IMR-90 (cell line): Measurements from ENCODE around the gene SEC24A. TPM values are rescaled to one million over a fixed set of nuclear protein-coding genes. Genes with fewer than 3 reads are reported as not detected.

Experiments
- ATAC-seq: fragments of 200-7000 bp; cut with Tn5 transposase; 2 replicates; pipeline ENCODE4 v1.9.1; 2020; ENCODE audit warnings: low read depth, mild to moderate bottlenecking, moderate library complexity
- BruUV-seq: library from RNA; stranded (reverse); fragments of 400-500 nt; replicated peaks from 2 replicates; lab custom pipeline; 2021; lab: Mats Ljungman, UMichigan
- CTCF ChIA-PET: fragments of 300-600 bp; formaldehyde crosslinking; extraction: SDS; loops from one replicate; lab custom pipeline; 2021; ENCODE audit warnings: antibody characterized with exemption; lab: Yijun Ruan, JAX
- POLR2A ChIA-PET: fragments of 300-600 bp; sonication (Branson Sonifier 250); formaldehyde crosslinking; loops from one replicate; lab custom pipeline; 2022; ENCODE audit warnings: antibody characterized with exemption; ENCODE audit not compliant: unreplicated experiment; lab: Charles Lee
- DNase-seq: peaks from one replicate; pipeline ENCODE4 v3.0.0; 2013
- H2AFZ ChIP-seq: replicated peaks from 2 replicates; pipeline ENCODE3; 2013; ENCODE audit warnings: low read length, mild to moderate bottlenecking; ENCODE audit not compliant: poor library complexity
- H2AK5ac ChIP-seq: 2 replicates; pipeline ENCODE4 v1.6.1; 2013; ENCODE audit warnings: low read depth, low read length, inconsistent platforms
- H2AK9ac ChIP-seq: replicated peaks from 2 replicates; pipeline ENCODE3; 2013; ENCODE audit warnings: mild to moderate bottlenecking, low read depth, low read length, moderate library complexity; ENCODE audit not compliant: poor library complexity
- H2BK120ac ChIP-seq: 2 replicates; pipeline ENCODE4 v1.6.1; 2013; ENCODE audit warnings: low read depth, low read length, inconsistent platforms
- H2BK15ac ChIP-seq: 3 replicates; pipeline ENCODE4 v1.6.1; 2013; ENCODE audit warnings: low read depth, low read length, inconsistent platforms
- H2BK20ac ChIP-seq: 2 replicates; pipeline ENCODE4 v1.6.1; 2013; ENCODE audit warnings: low read depth, mild to moderate bottlenecking, inconsistent platforms, low read length, moderate library complexity
- H2BK5ac ChIP-seq: 2 replicates; pipeline ENCODE4 v1.6.1; 2013; ENCODE audit warnings: mild to moderate bottlenecking, low read depth, low read length, inconsistent platforms; ENCODE audit not compliant: poor library complexity, severe bottlenecking
- H3K14ac ChIP-seq: replicated peaks from 2 replicates; pipeline ENCODE4 v1.6.1; 2013; ENCODE audit warnings: low read depth, low read length, inconsistent platforms
- H3K18ac ChIP-seq: 2 replicates; pipeline ENCODE4 v1.6.1; 2013; ENCODE audit warnings: low read depth, low read length, control low read depth
- H3K23ac ChIP-seq: 2 replicates; pipeline ENCODE4 v1.6.1; 2013; ENCODE audit warnings: low read depth, low read length, inconsistent platforms
- H3K27ac ChIP-seq: 2 replicates; pipeline ENCODE4 v1.5.1; 2013; ENCODE audit warnings: mild to moderate bottlenecking, control low read depth, low read length; ENCODE audit not compliant: insufficient read depth
- H3K27me3 ChIP-seq: 2 replicates; pipeline ENCODE4 v1.6.1; 2013; ENCODE audit warnings: low read length; ENCODE audit not compliant: control insufficient read depth, insufficient read depth
- H3K36me3 ChIP-seq: 2 replicates; pipeline ENCODE4 v1.6.1; 2013; ENCODE audit warnings: low read length, mixed read lengths; ENCODE audit not compliant: control insufficient read depth, insufficient read depth
- H3K4ac ChIP-seq: 2 replicates; pipeline ENCODE4 v1.6.1; 2013; ENCODE audit warnings: low read depth, low read length, inconsistent platforms
- H3K4me1 ChIP-seq: 2 replicates; pipeline ENCODE4 v1.6.1; 2013; ENCODE audit warnings: low read length, mixed read lengths; ENCODE audit not compliant: control insufficient read depth, insufficient read depth
- H3K4me2 ChIP-seq: 2 replicates; pipeline ENCODE4 v1.6.1; 2013; ENCODE audit warnings: low read depth, mild to moderate bottlenecking, control low read depth, low read length, moderate library complexity
- H3K4me3 ChIP-seq: 2 replicates; pipeline ENCODE4 v1.5.1; 2013; ENCODE audit warnings: low read depth, mild to moderate bottlenecking, control low read depth, low read length, moderate library complexity; ENCODE audit not compliant: insufficient read depth
- H3K56ac ChIP-seq: 2 replicates; pipeline ENCODE4 v1.6.1; 2013; ENCODE audit warnings: low read length, inconsistent platforms; ENCODE audit not compliant: insufficient read depth; ENCODE audit errors: extremely low read depth
- H3K79me1 ChIP-seq, 2 experiments: 2 replicates each; pipeline ENCODE4 v1.6.1; 2013; ENCODE audit warnings: low read length in 2 of 2, inconsistent platforms in 1 of 2, low read depth in 1 of 2
- H3K9ac ChIP-seq: 2 replicates; pipeline ENCODE4 v1.6.1; 2013; ENCODE audit warnings: low read depth, low read length, control low read depth
- H3K9me1 ChIP-seq: 2 replicates; pipeline ENCODE4 v1.6.1; 2013; ENCODE audit warnings: low read length, inconsistent platforms; ENCODE audit not compliant: insufficient read depth
- H3K9me3 ChIP-seq: 2 replicates; pipeline ENCODE4 v1.6.1; 2013; ENCODE audit warnings: low read length; ENCODE audit not compliant: control insufficient read depth, insufficient read depth
- H4K20me1 ChIP-seq: 2 replicates; pipeline ENCODE4 v1.6.1; 2013; ENCODE audit warnings: low read length, inconsistent platforms; ENCODE audit not compliant: insufficient read depth
- H4K5ac ChIP-seq: 2 replicates; pipeline ENCODE4 v1.6.1; 2013; ENCODE audit warnings: mild to moderate bottlenecking, low read depth, low read length, control low read depth
- H4K8ac ChIP-seq, 2 experiments: 2 replicates each; pipeline ENCODE4 v1.6.1; 2013; ENCODE audit warnings: low read depth in 2 of 2, low read length in 2 of 2, control low read depth in 1 of 2, inconsistent platforms in 1 of 2
- H4K91ac ChIP-seq: 2 replicates; pipeline ENCODE4 v1.6.1; 2013; ENCODE audit warnings: low read depth, low read length, inconsistent platforms; ENCODE audit not compliant: insufficient read depth
- CEBPB ChIP-seq: IDR thresholded peaks from 2 replicates; pipeline ENCODE4 v1.6.1; 2012; ENCODE audit warnings: low read depth, low read length, improper control_type of control experiment
- CTCF ChIP-seq: conservative IDR thresholded peaks from 2 replicates; pipeline ENCODE4 v1.5.1; 2012; ENCODE audit warnings: mild to moderate bottlenecking, low read depth, low read length, improper control_type of control experiment
- ELK1 ChIP-seq: fragments of 150-350 bp; IDR thresholded peaks from 2 replicates; pipeline ENCODE4 v1.6.1; 2016; ENCODE audit warnings: low read depth, mild to moderate bottlenecking, low read length, moderate library complexity, borderline replicate concordance
- MAFK ChIP-seq: IDR thresholded peaks from 2 replicates; pipeline ENCODE4 v1.6.1; 2012; ENCODE audit warnings: low read depth, low read length, improper control_type of control experiment
- MAZ ChIP-seq: IDR thresholded peaks from 2 replicates; pipeline ENCODE4 v1.6.1; 2012; ENCODE audit warnings: low read depth, mild to moderate bottlenecking, low read length, improper control_type of control experiment, moderate library complexity, borderline replicate concordance
- NFE2L2 ChIP-seq: fragments of 150-350 bp; IDR thresholded peaks from 2 replicates; pipeline ENCODE4 v1.6.1; 2016; ENCODE audit warnings: low read depth, mild to moderate bottlenecking, low read length
- RCOR1 ChIP-seq: IDR thresholded peaks from 2 replicates; pipeline ENCODE4 v1.6.1; 2012; ENCODE audit warnings: mild to moderate bottlenecking, low read length, improper control_type of control experiment; ENCODE audit not compliant: insufficient replicate concordance
- RFX5 ChIP-seq: IDR thresholded peaks from 2 replicates; pipeline ENCODE4 v1.8.0; 2012; ENCODE audit warnings: low read depth, mild to moderate bottlenecking, low read length, moderate library complexity
- SMC3 ChIP-seq: fragments of 150-350 bp; IDR thresholded peaks from 2 replicates; pipeline ENCODE4 v1.6.1; 2016; ENCODE audit warnings: low read depth, mild to moderate bottlenecking, antibody characterized with exemption, low read length, moderate library complexity
- whole genome bisulfite sequencing, 2 experiments: methylation state at CpG; one replicate each; pipeline versions ENCODE4 v1.1.5 to v1.1.7; 2013; ENCODE audit warnings: missing lambda C conversion rate in 2 of 2; ENCODE audit not compliant: insufficient read length in 1 of 2; ENCODE audit errors: extremely low coverage in 2 of 2; 5-methylcytosine and 5-hydroxymethylcytosine counted together
- dilution Hi-C: fragments of 300-500 bp; cut with HindIII; formaldehyde crosslinking; loops from one replicate; pipeline ENCODE4 v1.14.3; 2018; ENCODE audit warnings: low sequenced_read_pairs; ENCODE audit not compliant: unreplicated experiment
- in situ Hi-C: fragments of 300-500 bp; cut with MboI; formaldehyde crosslinking; loops from 3 replicates; pipeline ENCODE4 v1.14.3; 2019; ENCODE audit warnings: low sequenced_read_pairs, inconsistent platforms, mixed read lengths
- intact Hi-C: fragments of 100-400 bp; cut with micrococcal nuclease; formaldehyde crosslinking; loops from 2 replicates; pipeline ENCODE4 v1.10.0; 2022
- polyA plus RNA-seq, 3 experiments: library from polyadenylated mRNA; depleted of rRNA; stranded (reverse); fragments of >200 nt; gene quantifications; 2 replicates each; pipeline ENCODE4 v1.2.3, GENCODE V29; 2012; ENCODE audit warnings: low replicate concordance in 1 of 3
- total RNA-seq: library from RNA; depleted of rRNA; stranded (reverse); fragments of >200 nt; gene quantifications from 2 replicates; pipeline ENCODE4 v1.2.3, GENCODE V29; 2012
- TF ChIP-seq, protein P1 (sequence below): fragments of 150-350 bp; IDR thresholded peaks from 2 replicates; pipeline ENCODE4 v1.6.1; 2017; ENCODE audit warnings: mild to moderate bottlenecking, antibody characterized with exemption, low read length, low read depth

Gene SEC24A
- total and polyA plus RNA-seq, 2 of the 4 experiments (the other 2 are of a cell fraction): 23.9 to 28.1 TPM

GRCh38 chr5:134611515-134611914 lies 37.1 kb upstream of the SEC24A start:
- no peak overlapping the region for H3K23ac ChIP-seq
- no peak overlapping the region for H3K27ac ChIP-seq
- H3K36me3 ChIP-seq: peaks cover 34% of the 10 kb centered on the region
- DNase-seq (no peak), ATAC-seq (no peak)
- H3K4me1 ChIP-seq: peaks cover 2% of the 10 kb centered on the region; the same call in 1 of the 2 replicates
- no peaks in the 10 kb centered on the region for H3K9me1 ChIP-seq
- TF ChIP-seq CEBPB (no peak), ELK1 (no peak), NFE2L2 (no peak), MAFK (no peak), CTCF (no peak), SMC3 (no peak), RCOR1 (no peak), RFX5 (no peak), MAZ (no peak)
- TF ChIP-seq, protein P1, sequence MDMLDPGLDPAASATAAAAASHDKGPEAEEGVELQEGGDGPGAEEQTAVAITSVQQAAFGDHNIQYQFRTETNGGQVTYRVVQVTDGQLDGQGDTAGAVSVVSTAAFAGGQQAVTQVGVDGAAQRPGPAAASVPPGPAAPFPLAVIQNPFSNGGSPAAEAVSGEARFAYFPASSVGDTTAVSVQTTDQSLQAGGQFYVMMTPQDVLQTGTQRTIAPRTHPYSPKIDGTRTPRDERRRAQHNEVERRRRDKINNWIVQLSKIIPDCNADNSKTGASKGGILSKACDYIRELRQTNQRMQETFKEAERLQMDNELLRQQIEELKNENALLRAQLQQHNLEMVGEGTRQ: no peak
- no peak overlapping the region for H2AFZ ChIP-seq
- H3K9me3 ChIP-seq: no peaks in the 10 kb centered on the region
- H4K5ac ChIP-seq: no peak overlapping the region
- H3K4me2 ChIP-seq: no peak overlapping the region
- H3K14ac ChIP-seq: no peak overlapping the region
- dilution Hi-C loops (no loop called here), in situ Hi-C loops (no loop called here), intact Hi-C loops (no loop called here)
- H2AK9ac ChIP-seq: no peak overlapping the region
- ChIA-PET CTCF (no interaction called here), POLR2A (no interaction called here)
- H4K91ac ChIP-seq: no peak overlapping the region
- BruUV-seq: no TSS peak
- WGBS, 2 experiments: no CpG with 5 or more reads among the region's 4 CpGs
- H3K18ac ChIP-seq: no peak overlapping the region
- H3K9ac ChIP-seq: no peak overlapping the region
- H2BK5ac ChIP-seq: no peak overlapping the region
- H3K4me3 ChIP-seq: no peak overlapping the region
- H3K4ac ChIP-seq: no peak overlapping the region
- H2BK20ac ChIP-seq: no peak overlapping the region
- H4K20me1 ChIP-seq: no peaks in the 10 kb centered on the region
- no peak overlapping the region for H2AK5ac ChIP-seq
- no peak overlapping the region for H4K8ac ChIP-seq
- no peaks in the 10 kb centered on the region for H3K27me3 ChIP-seq
- H3K79me1 ChIP-seq: no peaks in the 10 kb centered on the region
- H2BK120ac ChIP-seq: no peak overlapping the region
- H2BK15ac ChIP-seq: no peak overlapping the region
- no peak overlapping the region for H3K56ac ChIP-seq
